ENCODE data around the gene ICAM1. TPM values are rescaled to one million over a fixed set of nuclear protein-coding genes. Genes with fewer than 3 reads are reported as not detected.
"Not testable (repeated sequence)": the region's sequence is repeated elsewhere in the genome, so short reads cannot be mapped to it uniquely, and the experiment has no call there.

The ICAM1 gene
- total RNA-seq, 1 donor from 2014 or later, result 74.8 TPM

DNA sequence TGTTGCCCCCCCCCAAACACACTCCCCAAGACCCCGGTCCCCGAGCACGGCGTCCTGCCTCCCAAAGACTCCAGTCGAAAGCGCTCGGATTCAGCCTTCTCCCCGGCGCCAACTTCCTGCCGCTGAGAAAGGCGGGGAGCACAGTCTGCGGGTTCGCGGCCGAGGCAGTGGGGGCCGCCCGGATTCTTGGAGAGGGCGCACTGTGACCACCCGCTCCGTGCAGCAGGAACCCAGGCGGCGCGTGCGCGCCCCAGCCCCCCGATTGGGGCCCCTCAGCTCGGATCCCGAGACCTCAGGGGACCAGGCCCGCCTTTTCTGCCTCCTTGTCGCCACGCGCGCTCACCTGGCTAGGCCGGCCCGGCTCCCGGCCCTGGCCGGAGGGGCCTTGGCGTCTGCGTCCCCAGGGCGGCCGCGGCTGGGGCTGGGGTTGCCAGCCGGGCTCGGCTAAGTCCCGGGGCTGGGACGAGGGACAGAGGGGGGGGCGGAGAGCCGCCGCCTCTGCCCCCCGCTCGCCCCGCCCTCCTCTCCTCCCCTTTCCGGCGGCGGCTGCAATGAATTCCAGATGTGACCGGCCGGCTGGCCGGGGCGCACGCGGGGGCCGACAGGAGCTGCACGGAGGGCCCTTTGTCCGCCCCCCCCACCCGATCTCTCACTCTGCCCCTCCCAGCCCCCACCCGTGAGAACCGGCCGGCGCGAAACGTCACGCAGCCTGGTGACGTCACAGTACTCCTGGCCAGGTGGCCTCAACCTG is 39.9 kb upstream of the ICAM1 start, which contains the start of gene S1PR2:
Gene S1PR2 (minus strand): TSS at position 471 of the 751 bp plus-strand sequence. CDS start 6,426 bp downstream, outside the sequence.
- peak in 1 of 2 donors; percentile 87 for DNase-seq (ENCODE audit: low spot score in 2 of 2)
- Histone ChIP-seq H3K27me3 (no peaks in the 10 kb centered on the region), H3K4me3 (peak within 1 kb of the TSS; percentile 73 to 98), H3K27ac (peak within 1 kb of the TSS; percentile 51 to 86), H3K36me3 (no peaks in the 10 kb centered on the region), H3K4me1 (peaks cover 3 to 13% of the 10 kb centered on the region in 2 donors), H3K9me3 (no peaks in the 10 kb centered on the region)
- intact Hi-C loops (cut with DNase I), result loop anchor here (2.0 kb wide), 1 partner anchor 20 kb away; no protein-coding TSS in a partner anchor
- TF ChIP-seq, protein P1, sequence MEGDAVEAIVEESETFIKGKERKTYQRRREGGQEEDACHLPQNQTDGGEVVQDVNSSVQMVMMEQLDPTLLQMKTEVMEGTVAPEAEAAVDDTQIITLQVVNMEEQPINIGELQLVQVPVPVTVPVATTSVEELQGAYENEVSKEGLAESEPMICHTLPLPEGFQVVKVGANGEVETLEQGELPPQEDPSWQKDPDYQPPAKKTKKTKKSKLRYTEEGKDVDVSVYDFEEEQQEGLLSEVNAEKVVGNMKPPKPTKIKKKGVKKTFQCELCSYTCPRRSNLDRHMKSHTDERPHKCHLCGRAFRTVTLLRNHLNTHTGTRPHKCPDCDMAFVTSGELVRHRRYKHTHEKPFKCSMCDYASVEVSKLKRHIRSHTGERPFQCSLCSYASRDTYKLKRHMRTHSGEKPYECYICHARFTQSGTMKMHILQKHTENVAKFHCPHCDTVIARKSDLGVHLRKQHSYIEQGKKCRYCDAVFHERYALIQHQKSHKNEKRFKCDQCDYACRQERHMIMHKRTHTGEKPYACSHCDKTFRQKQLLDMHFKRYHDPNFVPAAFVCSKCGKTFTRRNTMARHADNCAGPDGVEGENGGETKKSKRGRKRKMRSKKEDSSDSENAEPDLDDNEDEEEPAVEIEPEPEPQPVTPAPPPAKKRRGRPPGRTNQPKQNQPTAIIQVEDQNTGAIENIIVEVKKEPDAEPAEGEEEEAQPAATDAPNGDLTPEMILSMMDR (IDR thresholded peaks at IDR 0.05), result no peak

DNA sequence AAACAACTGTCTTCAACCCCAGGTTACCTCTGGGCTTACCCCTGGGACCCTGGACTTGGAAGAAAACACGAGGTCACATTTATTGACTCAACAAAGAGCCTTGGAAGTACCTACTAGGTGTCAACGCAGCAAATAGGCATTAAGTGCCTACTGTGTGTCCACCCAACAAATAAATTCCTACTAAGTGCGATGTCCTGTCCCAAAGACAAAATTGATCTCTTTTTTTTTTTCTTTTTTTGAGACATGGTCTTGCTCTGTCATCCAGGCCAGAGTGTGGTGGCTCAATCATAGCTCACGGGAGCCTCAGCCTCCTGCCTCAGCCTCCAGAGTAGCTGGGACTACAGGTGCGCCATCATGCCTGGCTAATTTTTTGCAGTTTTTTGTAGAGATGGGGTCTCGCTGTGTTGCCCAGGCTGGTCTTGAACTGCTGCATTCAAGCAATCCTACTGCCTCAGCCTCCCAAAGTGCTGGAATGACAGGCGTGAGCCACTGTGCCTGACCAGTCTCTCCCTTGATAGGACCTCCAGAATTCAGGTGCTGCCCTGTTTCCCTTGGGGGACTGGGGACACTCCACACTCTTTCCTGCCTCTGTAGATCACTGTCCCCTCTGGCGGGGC is 39.2 kb upstream of the ICAM1 start:
- intact Hi-C loops (cut with DNase I), result loop anchor here (2.0 kb wide), 1 partner anchor 19 kb away; no protein-coding TSS in a partner anchor
- Histone ChIP-seq H3K4me3 (peak overlapping the region; percentile 73 to 98), H3K27ac (peak overlapping the region; percentile 51 to 86), H3K4me1 (peaks cover 3 to 8% of the 10 kb centered on the region in 2 donors), H3K9me3 (no peaks in the 10 kb centered on the region), H3K27me3 (no peaks in the 10 kb centered on the region), H3K36me3 (no peaks in the 10 kb centered on the region)
- TF ChIP-seq, protein P1 (IDR thresholded peaks at IDR 0.05), result no peak
- DNase-seq (ENCODE audit: low spot score in 2 of 2), result no peak

DNA sequence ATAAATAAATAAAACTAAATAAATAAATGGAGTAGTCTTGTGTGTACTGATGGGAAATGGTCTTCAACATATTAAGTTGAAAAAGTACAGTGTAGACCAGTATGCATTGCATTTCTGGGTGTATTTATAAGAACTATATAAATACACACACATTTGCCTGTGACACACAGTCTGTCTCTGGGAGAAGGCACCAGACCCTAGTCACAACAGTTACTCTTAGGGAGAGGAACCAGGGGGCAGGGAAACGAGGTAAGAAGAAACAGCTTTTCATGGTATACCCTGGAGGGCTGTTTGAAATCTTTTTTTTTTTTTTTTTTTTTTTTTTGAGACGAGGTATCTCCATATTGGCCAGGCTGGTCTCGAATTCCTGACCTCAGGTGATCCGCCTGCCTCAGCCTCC is 37.0 kb upstream of the ICAM1 start:
- Histone ChIP-seq H3K27ac (no peak overlapping the region), H3K4me1 (peaks cover 3 to 8% of the 10 kb centered on the region in 2 donors), H3K36me3 (no peaks in the 10 kb centered on the region), H3K9me3 (no peaks in the 10 kb centered on the region), H3K27me3 (no peaks in the 10 kb centered on the region), H3K4me3 (no peak overlapping the region)
- no peak for DNase-seq (ENCODE audit: low spot score in 2 of 2)
- TF ChIP-seq, protein P1 (IDR thresholded peaks at IDR 0.05), result no peak
- intact Hi-C loops (cut with DNase I), result no loop called here

DNA sequence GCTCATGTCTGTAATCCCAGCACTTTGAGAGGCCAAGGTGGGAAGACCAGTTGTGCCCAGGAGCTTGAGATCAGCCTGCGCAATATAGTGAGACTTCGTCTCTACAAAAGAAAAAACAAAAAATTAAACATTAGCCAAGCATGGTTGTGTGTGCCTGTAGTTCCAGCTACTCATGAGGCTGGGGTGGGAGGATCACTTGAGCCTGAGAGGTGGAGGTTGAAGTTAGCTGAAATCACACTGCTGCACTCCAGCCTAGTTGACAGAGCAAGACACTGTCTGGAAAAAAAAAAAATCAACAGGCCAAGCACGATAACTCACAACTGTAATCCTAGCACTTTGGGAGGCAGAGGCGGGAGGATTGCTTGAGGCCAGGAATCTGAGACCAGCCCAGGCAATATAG is 35.9 kb upstream of the ICAM1 start:
- TF ChIP-seq, protein P1 (IDR thresholded peaks at IDR 0.05), result no peak
- no peaks in the 10 kb centered on the region for H3K9me3 ChIP-seq
- intact Hi-C loops (cut with DNase I), result no loop called here
- no peaks in the 10 kb centered on the region for H3K27me3 ChIP-seq
- no peak for DNase-seq (ENCODE audit: low spot score in 2 of 2)
- no peak overlapping the region for H3K4me3 ChIP-seq
- no peaks in the 10 kb centered on the region for H3K36me3 ChIP-seq
- H3K4me1 ChIP-seq, result peaks cover 3 to 4% of the 10 kb centered on the region in 2 donors
- no peak overlapping the region for H3K27ac ChIP-seq

DNA sequence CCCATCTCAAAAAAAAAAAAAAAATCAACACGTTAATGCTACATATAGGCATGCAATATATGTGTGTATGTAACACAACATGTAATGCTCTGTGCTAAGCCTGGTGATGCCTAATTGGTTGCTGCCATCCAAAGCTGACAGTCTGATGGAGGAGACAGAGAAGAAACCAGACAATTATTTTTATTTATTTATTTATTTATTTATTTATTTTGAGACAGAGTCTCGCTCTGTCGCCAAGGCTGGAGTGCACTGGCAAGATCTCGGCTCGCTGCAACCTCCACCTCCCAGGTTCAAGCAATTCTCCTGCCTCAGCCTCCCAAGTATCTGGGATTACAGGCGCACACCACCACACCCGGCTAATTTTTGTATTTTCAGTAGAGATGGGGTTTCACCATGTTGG is 35.5 kb upstream of the ICAM1 start:
- not testable (repeated sequence) for H3K27ac ChIP-seq; DNase-seq (ENCODE audit: low spot score in 2 of 2)

DNA sequence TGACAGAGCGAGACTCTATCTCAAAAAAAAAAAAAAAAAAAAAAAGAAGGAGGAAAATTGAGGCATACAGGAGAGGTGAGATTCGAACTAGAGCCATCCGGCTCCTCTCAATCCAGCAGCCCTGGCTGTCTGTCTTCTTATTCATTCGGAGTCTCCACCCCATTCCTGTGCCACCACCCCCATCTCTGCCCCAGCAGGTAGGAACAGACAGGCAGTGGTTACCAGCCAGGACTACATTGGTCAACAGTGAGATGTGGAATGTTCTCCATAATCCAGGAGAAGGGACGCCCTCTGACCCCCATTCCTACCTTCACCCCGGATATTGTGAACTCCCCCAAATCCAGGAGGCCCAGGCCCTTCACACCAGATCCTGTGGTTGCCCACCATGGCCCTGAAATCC is 33.2 kb upstream of the ICAM1 start:
- no peaks in the 10 kb centered on the region for H3K27me3 ChIP-seq
- H3K36me3 ChIP-seq, result no peaks in the 10 kb centered on the region
- intact Hi-C loops (cut with DNase I), result no loop called here
- H3K27ac ChIP-seq, result peak overlapping the region in 1 of 2 donors; percentile 16
- no peak overlapping the region for H3K4me3 ChIP-seq
- H3K4me1 ChIP-seq, result no peaks in the 10 kb centered on the region
- TF ChIP-seq, protein P1 (IDR thresholded peaks at IDR 0.05), result no peak
- no peak for DNase-seq (ENCODE audit: low spot score in 2 of 2)
- H3K9me3 ChIP-seq, result no peaks in the 10 kb centered on the region

More for the DNA sequence above, 35.5 kb upstream of the ICAM1 start:
- H3K4me3 ChIP-seq; H3K4me1 ChIP-seq; intact Hi-C loops (cut with DNase I); H3K9me3 ChIP-seq; H3K36me3 ChIP-seq; H3K27me3 ChIP-seq: not testable (repeated sequence)

Measured in ascending aorta (tissue), 2 donors.